OCI-M2 (cell line): ENCODE measurements around the gene DOLPP1.

Experiments
- DNase-seq: peaks from one replicate; lab custom pipeline; 2025; ENCODE audit not compliant: unreplicated experiment; lab: John Stamatoyannopoulos, UW

DOLPP1 gene

DNA sequence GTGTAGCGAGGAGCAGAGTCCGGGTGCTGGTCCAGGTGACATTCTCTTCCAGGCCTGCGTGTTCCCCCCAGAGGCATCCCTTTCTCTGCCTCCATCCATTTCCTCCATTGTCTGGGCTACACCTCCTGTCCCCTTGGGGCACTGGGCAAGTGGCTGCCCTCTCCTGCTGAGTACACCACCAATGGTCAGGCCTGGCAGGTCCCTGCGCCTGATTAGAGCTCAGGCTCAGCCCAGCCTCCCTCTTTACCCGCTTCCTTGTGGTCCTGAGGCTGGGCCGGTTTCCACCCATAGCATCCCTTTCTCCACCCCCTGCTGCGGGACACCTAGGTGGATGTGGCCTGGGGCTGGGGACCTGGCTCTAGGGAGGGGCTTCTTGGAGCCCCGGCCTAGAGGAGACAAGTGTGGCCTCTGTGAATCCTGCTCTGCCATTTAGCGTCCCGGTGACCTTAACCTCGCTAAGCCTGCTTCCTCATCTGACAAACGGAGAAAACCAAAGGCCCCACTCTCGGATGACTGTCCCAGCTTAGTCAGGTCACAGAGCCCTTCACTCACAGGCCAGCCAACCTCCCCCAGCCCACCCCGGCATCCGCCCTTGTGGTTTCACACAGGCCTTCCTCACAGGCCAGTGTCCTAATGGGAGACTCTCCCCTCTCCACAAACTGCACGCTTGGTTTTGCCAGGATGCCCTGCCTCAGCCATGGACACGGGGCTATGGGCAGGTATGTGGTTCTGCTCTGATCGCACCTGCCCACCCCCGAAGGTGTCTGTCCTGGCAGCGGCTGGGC lies 12.9 kb downstream of the DOLPP1 start:
- DNase-seq = no peak

DNA sequence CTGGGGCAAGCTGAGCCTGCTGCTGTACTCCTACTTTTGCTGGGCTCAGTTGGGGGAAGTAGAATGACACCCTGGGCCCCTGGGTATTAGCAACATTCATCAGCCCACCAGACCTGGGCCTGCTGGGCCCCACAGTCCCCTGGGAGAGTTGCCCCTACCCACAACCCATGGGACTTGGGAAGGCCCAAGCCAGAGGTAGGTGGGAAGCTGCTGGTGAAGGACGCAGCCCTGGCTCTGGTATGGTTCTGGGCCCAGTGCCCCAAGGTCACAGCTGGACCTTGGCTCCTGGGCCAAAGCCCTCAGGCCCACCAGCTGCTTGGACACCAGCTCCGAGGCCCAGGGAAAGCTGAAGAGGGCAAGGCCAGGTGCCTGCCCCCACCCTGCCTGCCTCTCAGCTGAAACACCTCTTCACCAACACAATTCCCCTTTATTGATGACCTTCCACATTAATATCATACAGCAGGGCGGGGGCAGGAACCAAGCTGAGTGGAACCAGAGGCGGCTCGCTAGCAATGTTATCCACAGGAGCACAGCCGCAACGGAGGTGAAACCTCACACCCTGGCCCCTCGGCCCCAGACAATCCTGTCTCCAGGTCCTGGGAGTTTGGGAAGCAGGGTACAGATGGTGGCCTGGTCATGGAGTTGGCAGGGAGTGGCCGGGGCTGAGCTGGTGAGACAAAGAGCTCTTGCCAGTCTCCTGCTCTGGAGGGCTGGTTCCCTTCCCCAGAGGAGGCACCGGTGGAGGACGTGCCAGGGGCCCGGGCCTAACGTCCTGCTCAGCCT lies 13.7 kb downstream of the DOLPP1 start:
- DNase-seq = no peak

DNA sequence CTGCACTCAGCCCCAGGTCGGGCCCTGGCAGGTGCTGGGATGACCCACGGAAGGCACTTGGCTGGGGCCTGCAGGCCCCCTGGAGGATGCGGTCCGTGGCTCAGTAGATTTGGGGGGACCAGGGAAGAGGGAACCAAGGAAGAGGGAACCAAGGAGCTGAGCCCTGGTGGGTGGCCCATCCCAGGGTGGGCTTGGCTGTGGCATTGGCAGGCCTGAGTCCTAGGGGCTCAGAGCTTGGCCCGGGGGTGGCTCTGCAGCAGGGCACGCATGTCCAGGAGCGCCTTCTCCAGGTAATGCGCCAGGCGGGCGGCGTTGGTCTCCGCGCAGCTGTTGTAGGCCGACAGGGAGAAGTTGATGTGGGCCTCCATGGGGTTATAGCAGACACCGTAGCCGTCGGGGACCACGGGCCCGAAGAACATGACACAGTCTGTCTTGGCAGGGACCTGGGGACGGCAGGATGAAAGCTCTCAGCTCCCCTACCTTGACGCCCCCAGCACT lies 14.3 kb downstream of the DOLPP1 start:
- no peak for DNase-seq

DNA sequence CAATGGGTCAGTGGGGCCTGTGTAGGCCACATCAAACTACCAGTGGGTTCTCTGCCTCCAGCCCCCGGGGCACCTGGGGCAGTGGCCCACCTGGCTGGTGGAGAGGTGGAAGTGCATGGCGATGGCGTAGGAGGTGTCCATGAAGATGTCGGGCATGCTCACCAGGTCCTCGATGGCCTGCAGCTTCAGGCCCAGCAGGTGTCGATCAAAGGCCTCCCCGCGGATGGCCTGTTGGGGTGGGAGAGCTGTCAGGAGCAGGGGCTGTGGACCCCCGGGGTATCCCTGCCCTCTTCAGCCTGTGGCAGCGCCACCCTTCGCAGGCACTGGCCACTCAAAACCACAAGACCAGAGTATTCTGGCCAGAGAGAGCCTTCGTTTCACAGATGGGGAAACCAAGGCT lies 15.0 kb downstream of the DOLPP1 start:
- DNase-seq = no peak

DNA sequence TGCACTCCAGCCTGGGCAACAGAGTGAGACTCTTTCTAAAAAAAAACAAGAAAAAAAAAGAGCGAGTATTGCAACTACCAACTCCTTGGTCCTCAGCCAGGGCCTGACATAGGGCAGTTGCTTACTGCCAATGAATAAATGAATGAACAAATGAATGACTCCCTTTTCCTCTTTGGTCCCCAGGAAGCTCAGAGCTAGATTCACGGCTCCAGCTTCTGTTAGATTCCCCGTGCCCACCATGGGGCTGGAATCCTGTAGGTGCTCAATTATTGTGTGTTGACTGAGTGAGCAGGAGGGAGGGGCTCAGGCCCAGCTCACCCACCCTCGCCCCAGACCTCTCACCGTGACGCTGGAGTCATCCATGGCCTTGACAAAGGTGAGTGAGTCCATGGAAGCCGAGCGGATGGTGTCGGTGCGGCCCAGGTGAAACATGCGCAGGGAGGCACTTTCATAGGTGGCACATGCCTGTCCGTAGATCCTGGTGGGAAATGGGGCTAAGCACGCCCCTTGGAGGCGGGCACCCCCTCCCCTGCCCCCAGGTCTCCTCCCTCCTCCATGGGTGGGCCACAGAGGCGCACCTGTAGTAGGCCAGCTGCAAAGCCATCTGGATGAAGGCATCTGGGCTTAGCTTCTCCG lies 16.9 kb downstream of the DOLPP1 start:
- no peak for DNase-seq

DNA sequence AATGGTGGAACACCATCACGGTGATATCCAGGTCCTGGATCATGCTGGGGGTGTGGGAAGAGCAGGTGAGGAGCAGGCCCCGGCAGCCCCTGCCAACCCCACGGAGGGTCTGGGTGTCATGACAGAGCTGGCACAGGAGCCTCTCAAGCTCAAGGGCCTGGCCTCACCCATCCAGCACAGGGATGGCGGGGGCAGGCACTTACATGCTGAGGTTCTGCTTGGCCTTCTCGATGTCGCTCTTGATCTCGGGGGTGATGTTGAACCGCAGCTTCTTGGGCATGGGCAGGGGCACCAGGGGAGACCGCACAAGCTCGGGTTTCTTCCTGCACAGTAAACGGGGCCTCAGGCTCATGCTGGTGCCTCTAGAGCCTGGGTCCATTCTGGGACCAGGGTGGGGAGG lies 17.4 kb downstream of the DOLPP1 start:
- DNase-seq = no peak

DNA sequence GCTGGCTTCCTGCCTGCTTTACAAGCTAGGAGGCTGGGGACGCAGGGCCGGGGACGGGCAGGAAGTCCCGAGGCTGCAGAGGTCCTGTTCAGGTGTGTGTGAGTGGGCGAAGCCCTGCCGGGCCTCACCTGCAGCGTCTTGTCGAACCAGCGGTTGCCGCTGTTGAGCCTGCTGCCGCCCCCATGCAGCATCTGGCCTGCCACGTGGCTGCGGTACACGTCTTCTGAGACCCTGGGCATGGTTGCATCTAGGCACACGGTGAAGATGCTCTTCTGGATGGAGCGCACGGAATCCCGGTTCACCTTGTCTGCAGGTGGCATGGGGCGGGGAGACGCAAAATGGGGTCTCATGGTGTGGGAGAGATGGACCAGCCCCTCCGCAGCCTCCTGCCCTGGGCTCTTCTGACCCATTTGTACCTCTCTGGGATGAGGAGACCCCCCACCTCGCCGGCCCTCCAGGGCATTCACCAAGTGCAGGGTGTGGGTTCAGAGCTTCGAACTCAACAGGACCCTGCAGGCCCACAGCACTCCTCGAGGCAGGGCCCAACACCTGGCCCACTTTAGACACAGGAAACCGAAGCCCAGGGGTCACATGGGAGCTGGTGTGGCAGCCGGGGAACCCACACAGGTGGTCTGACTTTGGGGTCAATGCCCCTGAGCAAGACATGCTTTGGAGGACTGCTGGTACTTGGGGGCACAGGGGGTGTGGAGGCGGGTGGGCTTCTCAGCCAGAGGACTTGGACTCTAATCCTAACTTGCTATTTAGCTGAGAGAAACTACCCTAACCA lies 19.7 kb downstream of the DOLPP1 start:
- DNase-seq = no peak

DNA sequence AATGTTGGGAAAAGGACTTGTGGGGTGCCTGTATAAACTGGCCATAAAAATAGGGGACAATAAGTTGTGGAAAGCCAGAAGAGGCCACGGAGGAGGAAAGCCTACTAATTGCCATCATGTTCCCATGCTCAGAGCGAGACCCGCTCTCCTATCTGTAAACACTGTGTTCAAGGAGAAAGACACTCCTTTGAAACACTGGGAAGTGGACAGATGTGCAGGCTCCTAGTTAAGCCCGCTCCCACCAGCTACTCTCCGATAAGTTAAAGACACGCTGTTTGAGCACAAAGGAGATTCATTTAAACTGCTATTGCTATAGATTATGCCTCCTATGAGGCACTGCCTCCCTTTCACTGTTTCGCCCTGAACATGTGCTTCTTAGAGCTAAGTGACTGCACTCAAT lies 20.4 kb downstream of the DOLPP1 start:
- DNase-seq = no peak

DNA sequence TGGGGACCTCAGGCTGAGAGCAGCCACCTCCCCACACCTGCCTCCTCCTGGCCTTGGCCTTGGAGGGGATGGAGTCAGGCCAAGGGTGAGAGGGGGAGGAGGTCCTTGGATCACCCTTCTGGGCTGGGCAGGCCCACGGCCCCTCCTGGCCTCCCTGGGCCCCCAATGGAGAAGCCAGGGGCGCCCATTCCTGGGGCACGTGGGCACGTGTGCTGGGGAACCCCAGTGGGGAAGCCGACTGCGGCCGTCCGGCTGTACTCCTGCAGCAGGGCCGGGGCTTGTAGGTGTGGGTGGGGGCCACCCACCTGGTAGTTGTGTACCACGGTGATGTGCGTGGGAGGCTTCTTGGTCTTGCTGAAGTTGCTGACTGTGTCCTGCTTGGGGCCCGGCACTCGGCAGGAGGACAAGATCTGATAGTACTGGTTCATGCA lies 21.2 kb downstream of the DOLPP1 start:
- DNase-seq = no peak

DNA sequence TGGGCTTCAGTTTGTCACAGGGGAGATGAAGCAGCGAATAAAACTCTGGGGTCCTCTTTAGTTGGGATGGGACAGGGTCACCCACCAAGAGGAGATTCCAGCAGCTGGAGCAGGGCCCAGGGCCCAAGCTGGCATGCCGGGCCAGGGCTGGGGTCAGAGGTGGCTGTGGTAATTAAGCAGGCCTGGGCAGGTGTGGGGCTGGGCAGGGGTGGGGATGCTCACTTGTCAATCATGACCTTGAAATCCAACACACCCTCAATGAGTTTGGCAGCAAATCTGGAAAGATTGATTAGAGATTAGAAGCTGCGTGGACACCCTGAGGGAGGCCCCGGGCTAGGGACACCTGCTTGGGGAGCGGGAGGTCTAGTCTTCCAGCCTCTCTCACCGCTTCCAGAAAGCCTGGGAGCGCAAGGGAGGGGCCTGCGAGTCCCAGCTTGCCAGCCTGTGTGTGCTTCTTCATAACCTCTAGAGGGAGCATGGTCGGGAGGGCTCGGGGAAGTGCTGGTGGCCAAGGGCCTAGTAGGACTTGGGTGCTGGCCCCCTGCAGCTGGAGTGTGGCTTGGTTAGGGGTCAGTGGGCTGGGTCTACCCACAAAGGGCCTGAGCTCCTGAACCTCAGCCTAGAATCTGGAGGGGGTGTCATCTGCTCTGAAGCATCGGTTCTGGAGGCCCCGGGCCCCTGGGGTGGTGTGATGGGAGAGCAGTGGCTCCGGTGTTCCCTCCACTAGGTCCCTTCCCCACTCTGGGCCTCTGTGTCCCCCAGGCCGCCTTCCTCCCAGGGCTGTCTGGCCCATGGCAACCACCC lies 22.1 kb downstream of the DOLPP1 start:
- no peak for DNase-seq

DNA sequence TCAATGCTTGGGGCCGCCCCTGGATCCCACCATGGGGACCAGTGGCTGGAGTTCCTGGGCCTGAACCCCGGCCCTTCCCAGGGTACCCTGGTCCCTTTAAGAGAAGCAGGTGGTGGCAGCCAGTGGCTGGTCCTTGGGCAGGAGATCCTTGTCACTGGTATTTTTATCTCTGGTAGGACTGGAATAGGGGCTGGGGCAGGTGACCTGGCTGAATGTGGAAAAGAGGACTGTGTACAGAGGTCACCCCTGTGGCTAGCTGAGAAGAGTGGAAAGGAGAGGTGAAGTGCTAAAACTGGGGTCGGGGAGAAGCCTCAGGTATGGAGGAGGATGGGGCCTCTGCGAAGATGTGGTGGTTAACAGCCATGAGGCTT lies 22.7 kb downstream of the DOLPP1 start:
- DNase-seq = no peak

DNA sequence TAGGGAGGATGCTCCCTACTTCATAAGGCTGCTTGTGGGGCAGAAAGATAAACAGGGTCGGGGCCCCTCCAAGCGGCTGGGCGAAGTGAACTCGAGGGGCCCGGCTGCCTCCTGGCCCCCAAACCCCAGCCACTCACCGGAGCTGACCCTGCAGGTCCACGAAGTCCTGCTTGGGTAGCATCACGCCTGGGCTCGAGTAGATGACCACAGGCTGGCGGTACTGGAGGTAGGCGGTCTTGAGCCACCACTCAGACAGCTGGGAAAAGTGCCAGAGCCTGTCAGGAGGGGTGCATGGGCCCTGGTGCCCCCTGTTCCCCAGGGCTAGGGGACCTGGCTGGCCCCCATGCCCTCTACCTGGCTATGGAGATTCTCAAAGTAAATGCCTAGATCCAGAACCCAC lies 23.1 kb downstream of the DOLPP1 start:
- DNase-seq = no peak

DNA sequence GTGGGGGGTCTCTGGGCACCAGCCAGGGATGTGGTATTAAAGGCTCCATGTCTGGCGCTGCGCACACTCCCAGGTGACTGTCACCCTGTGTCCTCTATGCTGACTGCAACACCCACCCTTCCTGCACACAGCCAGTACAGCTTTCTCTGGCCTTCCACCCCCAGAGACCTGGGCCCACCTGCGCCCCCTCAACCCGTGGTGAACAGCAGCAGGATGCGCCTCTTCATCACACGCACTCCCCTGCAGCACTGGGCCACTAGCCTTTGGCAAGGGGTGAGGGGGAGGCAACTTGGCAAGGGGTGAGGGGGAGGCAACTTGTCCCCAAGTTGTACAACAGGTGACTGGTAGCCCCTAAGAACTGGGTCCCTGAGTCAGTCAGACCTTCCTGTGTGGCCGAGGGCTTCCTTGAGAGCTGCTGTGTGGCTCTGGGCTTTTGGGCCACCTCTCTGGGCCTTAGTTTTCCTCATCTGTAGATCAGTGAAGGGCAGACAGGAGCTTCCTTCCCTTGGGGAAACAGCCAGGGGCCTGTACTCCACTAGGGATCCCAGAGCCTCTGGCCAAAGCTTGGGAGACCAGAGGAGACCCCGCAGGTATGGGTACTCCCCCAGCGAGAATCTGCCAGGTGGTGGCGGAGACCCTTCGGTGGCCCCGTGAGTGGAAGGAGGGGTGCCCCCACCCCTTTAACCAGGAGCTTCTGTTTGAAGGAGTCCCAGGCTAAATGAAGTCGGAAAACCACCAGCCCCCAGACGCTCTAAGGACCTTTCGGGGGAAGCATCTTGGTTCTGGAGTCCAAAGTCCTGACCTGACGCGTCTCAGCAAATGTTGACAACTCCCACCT lies 25.2 kb downstream of the DOLPP1 start:
- no peak for DNase-seq

DNA sequence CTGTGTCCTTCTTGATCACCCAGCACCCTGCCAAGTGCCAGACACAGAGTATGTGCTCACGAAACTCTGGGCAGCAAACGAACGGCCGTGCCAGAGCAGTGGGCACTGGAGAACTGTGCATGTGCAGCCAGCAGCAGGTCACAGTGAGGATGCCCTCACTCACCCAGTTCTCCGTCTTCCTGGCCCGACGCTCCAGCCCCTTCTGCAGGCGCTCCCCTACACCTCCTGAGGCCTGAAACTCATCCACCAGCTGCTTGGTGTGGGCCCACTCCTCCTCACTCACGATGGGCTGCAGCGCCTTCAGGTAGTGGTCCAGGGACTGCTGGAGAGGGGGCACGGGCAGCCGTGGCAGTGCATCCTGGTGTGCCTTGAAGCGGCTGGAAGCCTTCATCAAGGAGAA lies 26.7 kb downstream of the DOLPP1 start:
- no peak for DNase-seq

DNA sequence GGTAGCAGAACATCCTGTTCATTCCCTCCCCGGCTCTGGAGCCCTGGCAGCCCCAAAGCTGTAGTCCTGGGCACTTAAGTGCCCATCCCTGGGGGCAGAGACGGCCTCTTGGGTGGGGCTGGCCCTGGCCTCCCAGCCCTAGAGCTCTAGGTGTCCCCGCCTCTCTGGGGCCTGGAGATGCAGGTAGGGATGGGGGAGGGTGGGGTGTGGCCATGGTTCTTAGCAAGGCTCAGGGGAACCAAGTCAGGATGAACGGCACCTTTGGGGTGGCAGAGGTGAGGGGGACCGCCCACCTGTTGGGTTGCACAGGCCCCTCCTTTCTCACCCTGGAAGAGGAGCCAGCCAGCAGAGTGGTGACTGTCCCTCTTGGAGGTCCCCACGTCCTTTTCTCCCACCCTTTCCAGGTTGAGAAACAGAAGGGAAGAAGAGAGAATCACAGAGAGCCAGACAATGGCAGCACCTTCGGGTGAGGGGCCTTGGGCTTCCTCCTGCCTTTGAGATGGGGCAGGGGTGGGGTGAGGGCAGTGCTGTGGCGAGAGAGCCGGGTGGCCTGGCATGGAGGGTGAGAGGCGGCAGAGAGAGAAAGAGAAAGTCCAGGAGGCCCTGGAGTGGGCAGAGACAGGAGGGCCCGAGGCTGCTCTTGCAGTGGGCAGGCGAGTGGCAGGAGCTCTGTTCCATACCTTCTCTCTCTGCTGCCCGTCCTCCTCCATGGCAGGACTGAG lies 27.3 kb downstream of the DOLPP1 start:
- DNase-seq = no peak

DNA sequence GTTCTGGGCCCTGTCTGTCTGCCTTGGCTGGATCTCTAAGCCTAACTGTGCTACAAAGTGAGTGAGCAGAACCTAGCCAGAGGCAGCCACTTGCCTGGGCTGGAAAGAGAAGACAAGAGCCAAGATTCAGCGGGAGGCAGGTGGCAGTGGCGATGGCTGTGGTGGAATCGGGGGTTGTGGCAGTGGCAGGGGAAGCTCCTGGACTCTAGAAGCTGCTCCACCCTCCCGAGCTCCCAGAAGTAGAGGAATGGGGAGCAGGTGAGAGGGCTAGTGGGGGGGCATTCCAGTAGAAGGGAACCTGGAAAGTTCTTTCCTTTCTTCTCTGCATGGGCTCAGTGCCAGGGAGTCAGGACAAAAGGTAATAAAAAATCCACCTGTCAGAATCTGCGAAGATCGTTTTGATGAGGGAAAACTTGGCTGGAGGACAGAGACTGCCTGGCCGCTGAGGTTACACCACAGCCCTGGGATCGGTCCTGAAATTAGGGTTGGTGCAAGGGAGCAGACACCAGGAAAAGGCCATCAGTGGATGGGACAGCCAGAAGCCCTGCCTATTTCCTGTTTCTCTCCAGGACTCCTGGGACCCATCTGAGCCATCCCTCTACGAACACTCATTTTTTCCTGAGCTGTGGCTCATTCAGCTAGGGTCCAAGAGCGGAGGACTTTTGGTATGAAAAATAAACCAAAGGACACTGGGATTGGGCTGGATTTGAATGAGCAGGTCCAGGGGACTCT lies 28.1 kb downstream of the DOLPP1 start:
- no peak for DNase-seq

DNA sequence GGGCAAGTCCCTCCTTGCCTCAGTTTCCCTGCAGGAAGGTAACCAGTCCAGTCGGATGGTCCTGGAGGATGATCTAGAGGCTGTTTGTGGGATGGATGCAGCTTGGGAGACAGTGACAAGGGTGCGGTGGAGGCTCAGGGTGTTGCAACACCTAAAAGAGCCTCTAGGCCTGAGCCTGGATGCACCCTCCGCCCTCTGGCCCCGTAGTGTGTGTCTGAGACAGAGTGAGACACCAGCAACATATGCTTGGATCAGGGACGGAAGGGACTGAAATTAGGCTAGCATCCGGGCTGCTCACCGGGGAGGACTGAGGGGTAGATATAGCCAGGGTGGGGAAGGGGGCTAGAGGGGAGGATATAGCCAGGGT lies 28.6 kb downstream of the DOLPP1 start:
- DNase-seq = no peak
